OCI-LY1 (cell line): ENCODE results near the gene LRRC51.
A peak's percentile ranks its signal among the peaks of the same experiment; 100 is the strongest.

ENCODE experiments used
- H2AFZ ChIP-seq: fragments of 200-600 bp; sonication (generic), shearing (Covaris generic); 2 replicates; pipeline ENCODE4 v1.6.0; 2014; ENCODE audit warnings: antibody characterized with exemption, mild to moderate bottlenecking, low read length
- H3F3A ChIP-seq: fragments of 200-600 bp; sonication (generic), shearing (Covaris generic); 2 replicates; pipeline ENCODE4 v1.6.0; 2014; ENCODE audit warnings: mild to moderate bottlenecking, antibody characterized with exemption, low read length, moderate library complexity; ENCODE audit not compliant: insufficient read depth
- H3K27ac ChIP-seq: fragments of 200-600 bp; sonication (generic); 2 replicates; pipeline ENCODE4 v1.5.1; 2014; ENCODE audit warnings: low read length, mixed run types, mild to moderate bottlenecking, low read depth; ENCODE audit not compliant: poor library complexity, severe bottlenecking
- H3K27me3 ChIP-seq: fragments of 200-600 bp; sonication (generic); 2 replicates; pipeline ENCODE4 v1.6.0; 2014; ENCODE audit warnings: antibody characterized with exemption, mild to moderate bottlenecking, low read length, moderate library complexity; ENCODE audit not compliant: insufficient read depth
- H3K36me3 ChIP-seq: fragments of 200-600 bp; sonication (generic); 2 replicates; pipeline ENCODE4 v1.6.1; 2014; ENCODE audit warnings: mild to moderate bottlenecking, antibody characterized with exemption, low read length, moderate library complexity, mixed read lengths; ENCODE audit not compliant: insufficient read depth
- H3K4me1 ChIP-seq: fragments of 200-600 bp; sonication (generic); 2 replicates; pipeline ENCODE4 v1.5.1; 2014; ENCODE audit warnings: mild to moderate bottlenecking, low read length, moderate library complexity; ENCODE audit not compliant: insufficient read depth, severe bottlenecking
- H3K4me2 ChIP-seq: fragments of 200-600 bp; sonication (generic), shearing (Covaris generic); 2 replicates; pipeline ENCODE4 v1.6.1; 2014; ENCODE audit warnings: low read length
- H3K4me3 ChIP-seq: fragments of 200-600 bp; sonication (generic); 2 replicates; pipeline ENCODE4 v1.5.1; 2014; ENCODE audit warnings: low read length, low read depth, mild to moderate bottlenecking, mixed read lengths; ENCODE audit not compliant: poor library complexity, severe bottlenecking
- H3K79me2 ChIP-seq: fragments of 200-600 bp; shearing (Covaris generic); 2 replicates; pipeline ENCODE4 v1.6.1; 2016; ENCODE audit warnings: mixed run types, low read length, mixed read lengths; ENCODE audit not compliant: insufficient read depth
- H3K9ac ChIP-seq: fragments of 200-600 bp; sonication (generic), shearing (Covaris generic); 2 replicates; pipeline ENCODE4 v1.6.1; 2014; ENCODE audit warnings: mild to moderate bottlenecking, low read length, mixed read lengths
- H3K9me2 ChIP-seq: fragments of 200-600 bp; sonication (generic), shearing (Covaris generic); 2 replicates; pipeline ENCODE4 v1.6.1; 2014; ENCODE audit warnings: low read depth, mild to moderate bottlenecking, low read length, mixed read lengths
- H3K9me3 ChIP-seq: fragments of 200-600 bp; shearing (Covaris generic); 2 replicates; pipeline ENCODE4 v1.6.1; 2014; ENCODE audit warnings: low read length, mixed read lengths
- H4K20me1 ChIP-seq: fragments of 200-600 bp; sonication (generic), shearing (Covaris generic); 2 replicates; pipeline ENCODE4 v1.6.0; 2016; ENCODE audit warnings: mild to moderate bottlenecking, low read length; ENCODE audit not compliant: insufficient read depth
- EZH2 ChIP-seq: fragments of 200-600 bp; sonication (generic), shearing (Covaris generic); IDR thresholded peaks from 2 replicates; pipeline ENCODE4 v1.8.0; 2017; ENCODE audit warnings: borderline replicate concordance, mixed run types, mild to moderate bottlenecking, antibody characterized with exemption, low read length, moderate library complexity, mixed read lengths
- TF ChIP-seq, protein P1 (sequence below): fragments of 200-600 bp; sonication (generic), shearing (Covaris generic); IDR thresholded peaks from 2 replicates; pipeline ENCODE4 v1.5.1; 2017; ENCODE audit warnings: mild to moderate bottlenecking, antibody characterized with exemption, low read length, moderate library complexity, mixed read lengths

LRRC51 gene

DNA sequence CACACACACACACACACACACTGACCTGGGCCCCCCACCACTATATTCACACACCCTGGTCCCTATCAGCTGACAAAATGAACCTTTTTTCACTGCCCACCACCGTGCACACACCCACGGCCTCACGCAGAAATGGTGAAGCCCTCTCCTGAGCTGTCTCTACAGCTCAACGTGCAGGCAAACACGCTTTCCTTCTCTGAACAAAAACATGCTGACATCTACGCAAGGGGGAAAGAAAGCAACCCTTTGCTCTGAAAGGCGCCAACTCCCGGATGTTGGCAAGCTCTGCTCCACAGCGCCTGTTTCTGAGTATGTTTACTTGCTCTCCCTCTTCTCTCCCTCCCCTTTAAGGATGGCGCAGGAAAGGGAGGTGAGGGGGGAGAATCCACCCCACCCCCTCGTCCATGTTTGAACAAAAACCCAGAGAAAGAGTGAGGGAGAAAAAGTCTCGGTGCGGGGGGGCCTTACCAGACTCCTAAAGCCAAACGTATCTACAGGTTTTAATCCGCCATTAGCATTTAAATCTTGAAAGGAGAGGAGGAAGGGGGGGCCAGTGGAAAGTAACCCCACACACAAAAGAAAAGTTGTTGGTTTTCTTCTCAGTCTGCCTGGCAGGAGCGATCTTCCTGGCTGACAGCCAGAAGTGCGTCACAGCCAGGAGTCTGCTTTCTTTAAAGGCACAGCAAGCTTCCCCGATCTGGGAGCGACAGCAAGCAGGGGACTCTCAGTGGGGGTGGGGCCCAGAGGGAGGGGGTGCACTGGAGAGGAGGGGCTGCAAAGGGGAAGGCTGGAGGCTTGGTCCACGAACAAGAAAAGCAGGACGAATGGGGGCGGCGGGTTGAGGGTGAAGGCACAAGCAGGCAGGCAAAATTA lies 39.9 kb upstream of the LRRC51 start:
- no peaks in the 10 kb centered on the region for H3F3A ChIP-seq
- peak overlapping the region; percentile 76 for H3K4me2 ChIP-seq
- peaks cover 77% of the 10 kb centered on the region for H3K4me1 ChIP-seq
- no peaks in the 10 kb centered on the region for H3K9me3 ChIP-seq
- H2AFZ ChIP-seq, result no peak overlapping the region
- peaks cover 8% of the 10 kb centered on the region; the same call in 1 of the 2 replicates for H3K36me3 ChIP-seq
- H3K9me2 ChIP-seq, result no peaks in the 10 kb centered on the region
- no peaks in the 10 kb centered on the region for H4K20me1 ChIP-seq
- TF ChIP-seq, protein P1, sequence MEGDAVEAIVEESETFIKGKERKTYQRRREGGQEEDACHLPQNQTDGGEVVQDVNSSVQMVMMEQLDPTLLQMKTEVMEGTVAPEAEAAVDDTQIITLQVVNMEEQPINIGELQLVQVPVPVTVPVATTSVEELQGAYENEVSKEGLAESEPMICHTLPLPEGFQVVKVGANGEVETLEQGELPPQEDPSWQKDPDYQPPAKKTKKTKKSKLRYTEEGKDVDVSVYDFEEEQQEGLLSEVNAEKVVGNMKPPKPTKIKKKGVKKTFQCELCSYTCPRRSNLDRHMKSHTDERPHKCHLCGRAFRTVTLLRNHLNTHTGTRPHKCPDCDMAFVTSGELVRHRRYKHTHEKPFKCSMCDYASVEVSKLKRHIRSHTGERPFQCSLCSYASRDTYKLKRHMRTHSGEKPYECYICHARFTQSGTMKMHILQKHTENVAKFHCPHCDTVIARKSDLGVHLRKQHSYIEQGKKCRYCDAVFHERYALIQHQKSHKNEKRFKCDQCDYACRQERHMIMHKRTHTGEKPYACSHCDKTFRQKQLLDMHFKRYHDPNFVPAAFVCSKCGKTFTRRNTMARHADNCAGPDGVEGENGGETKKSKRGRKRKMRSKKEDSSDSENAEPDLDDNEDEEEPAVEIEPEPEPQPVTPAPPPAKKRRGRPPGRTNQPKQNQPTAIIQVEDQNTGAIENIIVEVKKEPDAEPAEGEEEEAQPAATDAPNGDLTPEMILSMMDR, result no peak
- no peak for TF ChIP-seq EZH2
- peak overlapping the region; percentile 92 for H3K27ac ChIP-seq
- H3K9ac ChIP-seq, result peak overlapping the region; percentile 75
- H3K27me3 ChIP-seq, result no peaks in the 10 kb centered on the region
- peak overlapping the region; percentile 65 for H3K4me3 ChIP-seq
- peaks cover 36% of the 10 kb centered on the region for H3K79me2 ChIP-seq

DNA sequence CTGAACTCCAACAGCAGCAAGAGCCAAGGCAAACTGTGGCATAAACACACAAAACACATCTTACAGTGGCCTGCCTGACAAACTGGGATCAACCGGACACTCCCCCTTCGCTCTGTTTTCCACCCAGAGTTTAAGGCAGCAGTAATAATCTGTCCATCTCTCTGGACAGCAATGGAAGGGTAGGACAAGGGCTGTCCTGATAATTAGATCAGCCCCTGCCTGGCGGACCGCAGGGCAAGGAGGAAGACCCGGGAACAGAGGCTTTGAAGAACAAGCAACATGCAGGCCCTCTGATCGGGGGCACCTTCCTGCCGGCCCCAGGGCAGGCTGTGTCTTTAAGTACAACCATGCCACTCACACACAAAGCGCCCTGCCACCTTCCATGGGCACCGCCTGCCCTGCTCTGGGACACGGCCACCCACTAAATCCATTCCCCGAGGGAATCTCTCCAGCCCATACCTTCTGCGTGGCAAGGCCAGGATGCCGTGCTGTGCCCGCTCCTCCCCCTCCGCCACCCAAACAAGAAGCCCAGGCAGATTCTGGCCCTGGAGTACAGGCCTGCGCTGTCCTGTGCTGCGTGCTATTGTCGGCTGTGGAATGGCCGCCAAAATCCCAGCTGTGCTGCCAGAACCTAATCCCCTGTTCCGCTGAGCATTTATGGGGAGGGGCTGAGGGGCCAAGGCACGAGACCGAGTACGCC lies 39.1 kb upstream of the LRRC51 start:
- Histone ChIP-seq H3K4me1 (peaks cover 74% of the 10 kb centered on the region), H4K20me1 (no peaks in the 10 kb centered on the region), H3K4me2 (peak overlapping the region; percentile 76), H3K9ac (peak overlapping the region; percentile 75), H3K9me3 (no peaks in the 10 kb centered on the region), H3K4me3 (peak overlapping the region; percentile 65), H2AFZ (no peak overlapping the region), H3K36me3 (no peaks in the 10 kb centered on the region; the same call in 1 of the 2 replicates), H3K27me3 (no peaks in the 10 kb centered on the region), H3K9me2 (no peaks in the 10 kb centered on the region), H3F3A (no peaks in the 10 kb centered on the region), H3K79me2 (peaks cover 28% of the 10 kb centered on the region), H3K27ac (peak overlapping the region; percentile 92)
- TF ChIP-seq EZH2, result no peak
- TF ChIP-seq, protein P1, result no peak

DNA sequence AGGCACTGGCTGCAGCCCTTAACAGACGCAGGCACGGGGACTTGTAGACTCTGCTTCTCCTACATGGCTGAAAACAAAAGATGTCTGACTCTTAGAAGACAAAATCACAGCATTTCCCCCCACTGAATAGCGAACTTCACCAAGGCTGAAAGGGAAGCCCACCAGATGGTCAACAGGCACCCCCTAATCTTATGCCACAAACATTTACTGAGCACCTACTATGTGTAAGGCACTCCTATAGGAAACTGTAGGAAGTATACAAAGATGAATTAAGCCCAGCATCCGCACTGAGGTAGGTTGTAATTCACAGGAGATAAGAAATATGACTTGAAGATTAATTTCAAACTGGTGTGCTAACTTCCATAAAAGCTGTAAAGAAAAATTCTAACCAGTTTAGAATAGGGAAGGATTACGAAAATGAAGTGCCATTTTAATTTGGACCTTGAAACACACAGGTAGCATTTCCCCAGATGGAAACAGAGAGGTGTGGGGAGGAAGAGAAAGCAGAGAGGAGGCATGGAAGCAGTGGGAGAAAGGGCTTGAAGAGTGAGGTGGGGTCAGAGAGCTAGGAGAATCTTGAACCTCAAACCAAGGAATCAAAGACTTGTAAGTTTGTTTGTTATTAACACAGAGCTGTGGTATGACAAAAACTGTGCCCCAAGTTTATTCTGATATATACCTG lies 38.4 kb upstream of the LRRC51 start:
- H3F3A ChIP-seq, result no peaks in the 10 kb centered on the region
- no peaks in the 10 kb centered on the region for H3K9me3 ChIP-seq
- H3K79me2 ChIP-seq, result peaks cover 21% of the 10 kb centered on the region; the same call in 1 of the 2 replicates
- H3K9ac ChIP-seq, result peak overlapping the region; percentile 75
- no peaks in the 10 kb centered on the region; the same call in 1 of the 2 replicates for H3K36me3 ChIP-seq
- no peaks in the 10 kb centered on the region for H4K20me1 ChIP-seq
- H3K4me1 ChIP-seq, result peaks cover 67% of the 10 kb centered on the region
- TF ChIP-seq, protein P1, result no peak
- H3K27ac ChIP-seq, result peak overlapping the region; percentile 92
- H3K4me2 ChIP-seq, result peak overlapping the region; percentile 76
- no peak overlapping the region for H2AFZ ChIP-seq
- no peaks in the 10 kb centered on the region for H3K9me2 ChIP-seq
- peak overlapping the region; percentile 65 for H3K4me3 ChIP-seq
- H3K27me3 ChIP-seq, result no peaks in the 10 kb centered on the region
